ENCODE measurements around the gene HOXB6.

HOXB6 gene

DNA sequence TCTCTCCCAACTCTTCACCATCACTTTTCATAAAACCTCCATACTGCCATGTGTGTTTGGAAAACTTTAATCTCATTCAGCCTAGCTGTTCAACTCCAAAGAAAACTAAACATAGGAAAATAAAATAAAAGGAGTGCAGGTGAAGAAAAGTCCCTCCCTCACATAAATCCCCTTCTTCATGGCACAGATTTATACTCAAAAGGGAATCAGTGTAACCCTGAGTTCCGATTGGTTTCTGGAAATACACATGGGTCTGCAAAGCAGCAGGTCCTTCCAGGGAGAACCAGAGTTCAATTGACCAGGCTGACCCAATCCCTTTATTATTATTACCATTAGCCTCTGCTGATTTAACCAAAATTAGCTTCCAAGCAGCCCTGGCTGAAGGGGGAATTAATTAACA lies 51.0 kb downstream of the HOXB6 start:
- no peak for DNase-seq (ENCODE audit: low read depth)
- TF ChIP-seq, protein P1, sequence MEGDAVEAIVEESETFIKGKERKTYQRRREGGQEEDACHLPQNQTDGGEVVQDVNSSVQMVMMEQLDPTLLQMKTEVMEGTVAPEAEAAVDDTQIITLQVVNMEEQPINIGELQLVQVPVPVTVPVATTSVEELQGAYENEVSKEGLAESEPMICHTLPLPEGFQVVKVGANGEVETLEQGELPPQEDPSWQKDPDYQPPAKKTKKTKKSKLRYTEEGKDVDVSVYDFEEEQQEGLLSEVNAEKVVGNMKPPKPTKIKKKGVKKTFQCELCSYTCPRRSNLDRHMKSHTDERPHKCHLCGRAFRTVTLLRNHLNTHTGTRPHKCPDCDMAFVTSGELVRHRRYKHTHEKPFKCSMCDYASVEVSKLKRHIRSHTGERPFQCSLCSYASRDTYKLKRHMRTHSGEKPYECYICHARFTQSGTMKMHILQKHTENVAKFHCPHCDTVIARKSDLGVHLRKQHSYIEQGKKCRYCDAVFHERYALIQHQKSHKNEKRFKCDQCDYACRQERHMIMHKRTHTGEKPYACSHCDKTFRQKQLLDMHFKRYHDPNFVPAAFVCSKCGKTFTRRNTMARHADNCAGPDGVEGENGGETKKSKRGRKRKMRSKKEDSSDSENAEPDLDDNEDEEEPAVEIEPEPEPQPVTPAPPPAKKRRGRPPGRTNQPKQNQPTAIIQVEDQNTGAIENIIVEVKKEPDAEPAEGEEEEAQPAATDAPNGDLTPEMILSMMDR (conservative IDR thresholded peaks at IDR 0.05; ENCODE audit: control insufficient read depth, insufficient read depth, low read depth, low read length), result no peak
- peak overlapping the region; percentile 0 for H3K4me3 ChIP-seq (ENCODE audit: control insufficient read depth, low read depth, low read length)

DNA sequence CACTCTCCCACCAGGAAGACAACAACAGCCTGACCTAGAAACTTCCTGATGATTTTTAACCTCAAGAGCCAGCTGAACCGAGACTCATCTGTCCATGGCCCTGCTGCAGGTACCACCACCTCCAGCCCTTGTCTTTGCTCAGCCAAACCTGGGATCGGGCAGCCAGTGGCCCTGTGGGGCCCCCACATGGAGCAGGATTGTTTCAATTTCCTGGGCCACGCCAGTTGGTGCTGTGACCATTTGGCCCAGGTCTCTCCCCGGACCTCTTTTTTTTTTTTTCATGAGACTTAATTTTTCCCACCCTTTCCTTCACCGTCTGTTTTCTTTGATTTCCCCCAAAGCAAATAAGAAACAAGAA lies 51.6 kb downstream of the HOXB6 start:
- TF ChIP-seq, protein P1 (conservative IDR thresholded peaks at IDR 0.05; ENCODE audit: control insufficient read depth, insufficient read depth, low read depth, low read length), result no peak
- H3K4me3 ChIP-seq (ENCODE audit: control insufficient read depth, low read depth, low read length), result no peak overlapping the region
- no peak for DNase-seq (ENCODE audit: low read depth)

DNA sequence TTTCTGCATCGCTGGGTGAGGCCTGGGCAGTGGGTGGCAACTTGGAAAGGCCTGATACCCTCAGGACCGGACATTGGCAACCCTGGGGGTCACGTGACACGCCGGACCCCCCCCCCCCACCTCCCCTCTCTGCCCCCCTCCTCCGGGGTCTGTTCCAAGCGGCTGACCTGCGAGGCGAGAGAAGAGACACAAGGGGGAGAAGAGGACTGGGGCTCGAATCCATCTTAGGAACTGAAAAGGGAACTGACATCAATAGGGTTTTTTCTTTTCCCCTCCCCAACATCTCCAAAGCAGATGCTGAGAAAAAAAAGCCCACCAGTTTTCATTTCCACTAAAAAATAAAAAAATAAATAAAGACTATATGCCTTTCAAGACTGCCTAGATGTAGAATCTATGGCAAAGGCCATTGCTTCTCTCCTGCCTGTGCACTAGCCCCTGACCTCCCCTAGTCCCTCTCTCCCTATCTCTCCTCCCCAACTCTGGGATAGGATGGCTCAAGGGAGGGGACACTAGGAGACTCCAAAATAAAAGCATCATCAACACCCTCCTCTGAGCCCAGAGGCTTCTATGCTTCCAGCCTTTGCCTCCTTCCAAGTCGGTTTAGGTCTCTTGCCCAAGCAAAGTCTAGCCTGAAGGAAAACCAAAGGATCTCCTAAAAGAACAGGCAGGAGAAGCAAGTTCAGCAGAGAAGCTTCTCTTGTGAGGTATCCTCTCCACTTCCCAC lies 52.2 kb downstream of the HOXB6 start:
- TF ChIP-seq, protein P1 (conservative IDR thresholded peaks at IDR 0.05; ENCODE audit: control insufficient read depth, insufficient read depth, low read depth, low read length), result no peak
- DNase-seq (ENCODE audit: low read depth), result no peak
- H3K4me3 ChIP-seq (ENCODE audit: control insufficient read depth, low read depth, low read length), result no peak overlapping the region

DNA sequence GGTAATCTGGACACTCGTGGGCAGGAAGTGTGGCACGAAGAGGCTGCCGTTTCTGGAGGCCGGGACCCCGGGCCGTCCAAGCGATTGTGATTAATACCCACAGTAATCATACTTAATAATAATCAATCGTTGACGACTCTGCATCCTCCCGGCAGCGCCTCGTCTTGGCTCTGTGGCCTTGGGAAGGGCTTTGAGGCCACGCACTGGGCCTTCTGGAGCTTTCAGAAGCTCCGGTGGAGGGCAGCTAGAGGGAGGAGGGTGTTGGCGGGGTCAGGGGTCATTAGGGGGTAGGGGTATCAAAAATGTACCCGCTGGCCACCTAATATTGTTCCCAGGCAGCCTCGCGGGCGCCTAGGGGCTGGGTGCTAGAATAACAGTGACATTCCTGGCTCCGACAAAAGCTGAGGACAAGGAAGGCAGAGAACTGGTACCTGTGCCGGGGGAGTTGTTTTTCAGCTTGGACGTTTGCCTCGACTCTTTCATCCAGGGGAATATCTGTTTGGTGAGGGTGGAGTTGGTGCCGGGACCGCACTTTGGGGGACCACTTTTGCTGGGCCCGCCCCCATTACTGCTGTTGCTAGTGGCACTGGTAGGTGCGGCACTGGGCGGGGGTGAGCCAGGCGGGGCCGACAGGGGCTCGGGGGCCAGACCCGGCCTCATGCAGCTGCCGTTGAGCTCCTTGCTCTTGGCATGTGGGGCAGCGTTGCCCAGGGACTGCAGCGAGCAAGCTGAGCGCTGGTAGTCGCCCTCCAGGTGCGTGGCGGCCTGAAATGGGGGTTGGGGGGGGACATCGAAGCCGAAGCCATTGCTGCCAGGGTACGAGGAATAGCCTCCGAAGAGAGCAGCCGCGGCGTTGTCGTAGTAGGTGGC lies 53.0 kb downstream of the HOXB6 start:
- no peak overlapping the region for H3K4me3 ChIP-seq (ENCODE audit: control insufficient read depth, low read depth, low read length)
- TF ChIP-seq, protein P1 (conservative IDR thresholded peaks at IDR 0.05; ENCODE audit: control insufficient read depth, insufficient read depth, low read depth, low read length), result no peak
- DNase-seq (ENCODE audit: low read depth), result no peak

DNA sequence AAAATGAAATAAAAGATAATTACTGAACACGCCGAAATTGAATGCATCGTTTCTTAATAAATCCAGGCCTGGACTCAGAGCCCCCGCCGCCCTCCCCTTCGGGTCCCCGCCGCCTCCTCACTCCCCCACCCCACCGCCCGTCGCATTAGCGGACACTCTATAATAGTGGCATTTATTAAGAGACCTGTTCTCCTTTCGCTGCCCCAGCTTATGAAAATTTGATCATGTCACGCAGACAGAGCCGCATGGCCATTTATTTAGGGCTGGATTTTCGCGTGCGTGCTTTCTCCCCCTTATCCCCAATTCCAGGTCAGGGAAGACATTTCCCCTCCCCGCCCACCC lies 53.6 kb downstream of the HOXB6 start:
- DNase-seq (ENCODE audit: low read depth), result no peak
- TF ChIP-seq, protein P1 (conservative IDR thresholded peaks at IDR 0.05; ENCODE audit: control insufficient read depth, insufficient read depth, low read depth, low read length), result no peak
- no peak overlapping the region for H3K4me3 ChIP-seq (ENCODE audit: control insufficient read depth, low read depth, low read length)

DNA sequence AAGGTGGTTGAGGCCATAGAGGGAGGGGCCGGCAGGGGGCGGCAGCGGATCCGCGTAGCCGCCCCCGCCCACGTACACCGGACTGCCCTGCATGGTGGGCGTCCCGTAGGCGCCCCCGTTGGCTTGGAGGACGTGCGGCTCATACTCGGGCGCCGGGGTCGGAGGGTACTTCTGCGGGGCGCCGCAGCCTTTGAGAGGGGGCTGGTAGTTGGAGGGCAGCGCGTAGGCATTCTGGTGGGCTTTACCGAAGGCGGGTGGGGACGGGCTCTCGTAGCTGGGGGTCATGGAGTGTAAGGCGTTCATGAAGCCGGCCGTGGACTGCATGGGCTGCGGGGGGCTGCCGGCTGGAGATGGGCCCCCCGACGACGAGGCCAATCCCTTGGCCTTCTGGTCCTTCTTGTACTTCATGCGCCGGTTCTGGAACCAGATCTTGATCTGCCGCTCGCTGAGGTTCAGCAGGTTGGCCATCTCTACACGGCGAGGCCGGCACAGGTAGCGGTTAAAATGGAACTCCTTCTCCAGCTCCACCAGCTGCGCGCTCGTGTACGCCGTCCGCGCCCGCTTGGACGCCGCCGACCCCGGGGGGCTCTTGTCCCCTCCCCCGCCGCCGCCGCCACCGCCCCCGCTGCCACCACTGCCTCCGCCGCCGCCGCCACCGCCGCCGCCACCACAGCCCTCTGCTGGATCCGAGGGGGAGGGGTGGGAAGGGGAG lies 54.1 kb downstream of the HOXB6 start:
- TF ChIP-seq, protein P1 (conservative IDR thresholded peaks at IDR 0.05; ENCODE audit: control insufficient read depth, insufficient read depth, low read depth, low read length), result no peak
- H3K4me3 ChIP-seq (ENCODE audit: control insufficient read depth, low read depth, low read length), result peak overlapping the region; percentile 24
- no peak for DNase-seq (ENCODE audit: low read depth)
